MCF 10A (cell line): ENCODE data around the gene FBXO2. TPM values are rescaled to one million over a fixed set of nuclear protein-coding genes. Genes with fewer than 3 reads are reported as not detected.
"Not testable (repeated sequence)": the region's sequence is repeated elsewhere in the genome, so short reads cannot be mapped to it uniquely, and the experiment has no call there.

ENCODE experiments used
- BruUV-seq: library from RNA; stranded (reverse); fragments of 400-500 nt; replicated peaks from 2 replicates; lab custom pipeline; 2021; lab: Mats Ljungman, UMichigan
- CTCF ChIA-PET: fragments of 300-600 bp; sonication (Branson Sonifier 250); formaldehyde crosslinking; extraction: SDS; loops from one replicate; lab custom pipeline; 2021; ENCODE audit warnings: antibody characterized with exemption, inconsistent platforms; lab: Yijun Ruan, JAX
- POLR2A ChIA-PET: fragments of 300-600, 350-650 bp; sonication (Branson Sonifier 250); formaldehyde crosslinking; extraction: SDS; loops from one replicate; lab custom pipeline; 2020; ENCODE audit warnings: antibody characterized with exemption, inconsistent platforms; lab: Yijun Ruan, JAX
- DNase-seq: peaks from one replicate; pipeline ENCODE4 v3.0.0-alpha.2; 2018; ENCODE audit not compliant: unreplicated experiment
- H3K27ac Mint-ChIP-seq: one replicate; pipeline ENCODE4 v1.8.0; 2022; ENCODE audit warnings: mild to moderate bottlenecking, low read depth, mixed read lengths; ENCODE audit not compliant: unreplicated experiment
- H3K27me3 Mint-ChIP-seq: one replicate; pipeline ENCODE4 v1.8.0; 2022; ENCODE audit warnings: mixed read lengths; ENCODE audit not compliant: insufficient read depth, unreplicated experiment
- H3K36me3 Mint-ChIP-seq: one replicate; pipeline ENCODE4 v1.8.0; 2022; ENCODE audit warnings: mild to moderate bottlenecking, moderate library complexity, mixed read lengths; ENCODE audit not compliant: insufficient read depth, unreplicated experiment
- H3K4me1 Mint-ChIP-seq: one replicate; pipeline ENCODE4 v1.8.0; 2022; ENCODE audit warnings: mixed read lengths; ENCODE audit not compliant: insufficient read depth, unreplicated experiment
- H3K4me3 Mint-ChIP-seq: one replicate; pipeline ENCODE4 v1.8.0; 2022; ENCODE audit warnings: mild to moderate bottlenecking, moderate library complexity, mixed read lengths; ENCODE audit not compliant: unreplicated experiment
- H3K9me3 Mint-ChIP-seq: one replicate; pipeline ENCODE4 v1.8.0; 2022; ENCODE audit warnings: mixed read lengths; ENCODE audit not compliant: unreplicated experiment
- intact Hi-C: fragments of 100-400 bp; cut with micrococcal nuclease; formaldehyde crosslinking; loops from 2 replicates; pipeline ENCODE4 v1.14.1; 2022
- total RNA-seq: library from RNA; stranded (reverse); gene quantifications from 2 replicates; pipeline ENCODE4 v1.2.3, GENCODE V29; 2022
- TF ChIP-seq, protein P1 (sequence below): fragments of 200-600 bp; IDR thresholded peaks from one replicate; pipeline ENCODE4 v1.8.0; 2022; ENCODE audit warnings: antibody characterized with exemption, mild to moderate bottlenecking; ENCODE audit not compliant: unreplicated experiment

Gene FBXO2
- total RNA-seq, 1 experiment from 2014 or later: 5.3 TPM

- ChIA-PET CTCF (interaction anchor here (1.2 kb wide), 1 partner anchor 40 kb away, joined by 3 read pairs; no protein-coding TSS in a partner anchor), POLR2A (interaction anchor here (0.6 to 1.1 kb wide), 2 partner anchors 192 to 550 kb away, joined by 3 read pairs; no protein-coding TSS in a partner anchor)
- H3K4me3 Mint-ChIP-seq: no peak overlapping the region
- TF ChIP-seq, protein P1, sequence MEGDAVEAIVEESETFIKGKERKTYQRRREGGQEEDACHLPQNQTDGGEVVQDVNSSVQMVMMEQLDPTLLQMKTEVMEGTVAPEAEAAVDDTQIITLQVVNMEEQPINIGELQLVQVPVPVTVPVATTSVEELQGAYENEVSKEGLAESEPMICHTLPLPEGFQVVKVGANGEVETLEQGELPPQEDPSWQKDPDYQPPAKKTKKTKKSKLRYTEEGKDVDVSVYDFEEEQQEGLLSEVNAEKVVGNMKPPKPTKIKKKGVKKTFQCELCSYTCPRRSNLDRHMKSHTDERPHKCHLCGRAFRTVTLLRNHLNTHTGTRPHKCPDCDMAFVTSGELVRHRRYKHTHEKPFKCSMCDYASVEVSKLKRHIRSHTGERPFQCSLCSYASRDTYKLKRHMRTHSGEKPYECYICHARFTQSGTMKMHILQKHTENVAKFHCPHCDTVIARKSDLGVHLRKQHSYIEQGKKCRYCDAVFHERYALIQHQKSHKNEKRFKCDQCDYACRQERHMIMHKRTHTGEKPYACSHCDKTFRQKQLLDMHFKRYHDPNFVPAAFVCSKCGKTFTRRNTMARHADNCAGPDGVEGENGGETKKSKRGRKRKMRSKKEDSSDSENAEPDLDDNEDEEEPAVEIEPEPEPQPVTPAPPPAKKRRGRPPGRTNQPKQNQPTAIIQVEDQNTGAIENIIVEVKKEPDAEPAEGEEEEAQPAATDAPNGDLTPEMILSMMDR: no peak
- H3K27ac Mint-ChIP-seq: no peak overlapping the region
- no peaks in the 10 kb centered on the region for H3K36me3 Mint-ChIP-seq
- DNase-seq: no peak
- H3K27me3 Mint-ChIP-seq: peaks cover 18% of the 10 kb centered on the region
- H3K4me1 Mint-ChIP-seq: no peaks in the 10 kb centered on the region
- no TSS peak for BruUV-seq
- H3K9me3 Mint-ChIP-seq: no peaks in the 10 kb centered on the region
- intact Hi-C loops: no loop called here
Measured at GRCh38 chr1:11613347-11613746, 40.9 kb downstream of the FBXO2 start.

- no peaks in the 10 kb centered on the region for H3K4me1 Mint-ChIP-seq
- no peaks in the 10 kb centered on the region for H3K9me3 Mint-ChIP-seq
- intact Hi-C loops: no loop called here
- TF ChIP-seq, protein P1: no peak
- peaks cover 17% of the 10 kb centered on the region for H3K27me3 Mint-ChIP-seq
- ChIA-PET CTCF (interaction anchor here (0.6 kb wide), 1 partner anchor 25 kb away, joined by 4 read pairs; no protein-coding TSS in a partner anchor), POLR2A (interaction anchor here (0.5 to 1.0 kb wide), 2 partner anchors 35 to 281 kb away, joined by 3 read pairs; no protein-coding TSS in a partner anchor)
- BruUV-seq: no TSS peak
- no peak for DNase-seq
- H3K27ac Mint-ChIP-seq: no peak overlapping the region
- no peak overlapping the region for H3K4me3 Mint-ChIP-seq
- H3K36me3 Mint-ChIP-seq: no peaks in the 10 kb centered on the region
Measured at GRCh38 chr1:11611638-11612327, 42.4 kb downstream of the FBXO2 start.

DNA sequence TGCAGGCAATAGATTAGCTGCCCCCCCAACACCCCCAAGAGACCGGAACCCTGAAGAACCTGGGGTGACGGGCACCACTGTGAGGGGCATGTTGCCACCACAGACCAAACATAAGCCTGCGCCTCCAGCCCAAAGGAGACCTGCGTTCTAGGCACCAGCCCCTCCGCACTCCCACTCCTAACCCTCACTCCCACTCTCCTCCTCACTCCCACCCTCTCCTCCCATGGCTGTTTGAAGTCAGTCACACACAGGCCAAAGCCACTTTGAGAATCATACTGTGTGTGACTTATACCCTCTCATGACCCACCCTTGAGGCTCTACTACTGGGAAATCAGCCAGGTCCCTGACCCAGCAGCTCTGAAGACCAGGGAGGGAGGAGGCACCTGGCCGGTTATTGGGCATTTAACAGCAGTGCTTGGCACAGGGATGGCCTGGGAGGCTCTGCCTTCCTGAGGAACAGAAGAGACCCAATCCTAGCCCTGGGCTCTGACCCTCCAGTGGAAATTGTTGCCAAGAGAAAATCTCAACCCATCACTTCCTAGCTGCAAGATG, 43.5 kb downstream of the FBXO2 start:
- Mint-ChIP-seq H3K4me1 (no peaks in the 10 kb centered on the region), H3K36me3 (no peaks in the 10 kb centered on the region), H3K27me3 (peaks cover 26% of the 10 kb centered on the region), H3K27ac (no peak overlapping the region), H3K9me3 (no peaks in the 10 kb centered on the region), H3K4me3 (no peak overlapping the region)
- no TSS peak for BruUV-seq
- DNase-seq: no peak
- ChIA-PET CTCF (no interaction called here), POLR2A (no interaction called here)
- TF ChIP-seq, protein P1: no peak
- intact Hi-C loops: no loop called here

- BruUV-seq, H3K4me3 Mint-ChIP-seq, intact Hi-C loops, DNase-seq, CTCF ChIA-PET, H3K36me3 Mint-ChIP-seq, POLR2A ChIA-PET, H3K9me3 Mint-ChIP-seq, H3K27ac Mint-ChIP-seq, H3K4me1 Mint-ChIP-seq: not testable (repeated sequence)
- H3K27me3 Mint-ChIP-seq: peaks cover 32% of the 10 kb centered on the region
Measured at GRCh38 chr1:11609378-11609777, 44.9 kb downstream of the FBXO2 start.

GRCh38 chr1:11608596-11609130, 45.6 kb downstream of the FBXO2 start:
- H3K4me3 Mint-ChIP-seq, CTCF ChIA-PET: not testable (repeated sequence)
- H3K27me3 Mint-ChIP-seq: peaks cover 32% of the 10 kb centered on the region

More at GRCh38 chr1:11608596-11609130, 45.6 kb downstream of the FBXO2 start:
- H3K4me1 Mint-ChIP-seq, POLR2A ChIA-PET, H3K27ac Mint-ChIP-seq, H3K36me3 Mint-ChIP-seq, intact Hi-C loops, DNase-seq, H3K9me3 Mint-ChIP-seq, BruUV-seq: not testable (repeated sequence)
